ENCODE results near the gene CACNA1G.

Gene CACNA1G

DNA sequence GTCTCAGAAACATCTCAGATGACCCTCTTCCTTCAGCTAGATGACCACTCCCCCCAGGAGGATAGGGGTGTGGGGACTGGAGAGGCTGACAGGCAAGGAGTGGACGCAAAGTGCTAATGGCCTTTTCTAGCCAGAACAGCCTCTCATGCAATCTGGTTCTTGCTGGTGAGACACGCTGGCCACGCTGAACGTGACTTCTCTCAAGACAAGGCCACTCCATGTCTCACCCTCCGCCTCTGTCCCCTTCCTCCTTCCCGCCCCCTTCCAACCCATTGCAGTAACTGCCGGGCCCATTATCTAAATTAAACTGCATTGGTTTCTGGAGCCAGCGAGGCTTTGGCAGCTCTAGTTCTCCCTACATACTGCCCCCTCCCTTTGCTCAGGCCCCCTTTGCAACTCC, 9.5 kb downstream of the CACNA1G start:
- DNase-seq: no peak

DNA sequence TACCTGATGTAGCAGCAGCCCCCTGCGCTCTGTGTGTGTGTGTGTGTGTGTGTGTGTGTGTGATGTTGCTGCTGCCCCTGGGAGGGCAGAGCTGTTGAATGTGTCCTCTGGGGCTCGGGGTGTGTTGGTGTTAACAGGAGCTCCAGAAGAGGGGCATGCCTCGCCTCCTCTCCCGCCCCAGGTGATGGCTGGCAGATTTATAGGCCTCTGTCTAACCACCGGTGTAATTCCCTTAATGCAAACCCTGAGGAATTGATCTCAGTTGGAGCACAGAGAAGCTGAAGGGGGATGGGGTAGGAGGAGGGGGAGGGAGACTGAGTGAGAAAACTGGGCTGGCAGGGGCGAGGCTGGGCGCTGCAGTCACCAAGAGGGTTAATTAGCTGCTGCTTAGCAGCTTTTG, 10.0 kb downstream of the CACNA1G start:
- no peak for DNase-seq

DNA sequence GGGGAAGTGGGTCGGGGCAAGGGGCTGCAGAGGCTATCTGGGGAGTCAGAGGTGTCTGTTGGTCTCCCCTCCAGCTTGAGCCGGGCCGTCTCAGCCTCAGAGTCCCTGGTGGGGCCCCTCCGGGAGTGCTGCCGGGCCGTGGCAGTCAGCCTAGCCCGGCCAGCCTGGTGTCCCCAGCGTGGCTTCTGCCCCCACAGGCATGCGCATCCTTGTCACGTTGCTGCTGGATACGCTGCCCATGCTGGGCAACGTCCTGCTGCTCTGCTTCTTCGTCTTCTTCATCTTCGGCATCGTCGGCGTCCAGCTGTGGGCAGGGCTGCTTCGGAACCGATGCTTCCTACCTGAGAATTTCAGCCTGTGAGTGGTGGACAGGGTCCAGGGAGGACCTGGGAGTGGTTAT, 11.2 kb downstream of the CACNA1G start:
- no peak for DNase-seq

DNA sequence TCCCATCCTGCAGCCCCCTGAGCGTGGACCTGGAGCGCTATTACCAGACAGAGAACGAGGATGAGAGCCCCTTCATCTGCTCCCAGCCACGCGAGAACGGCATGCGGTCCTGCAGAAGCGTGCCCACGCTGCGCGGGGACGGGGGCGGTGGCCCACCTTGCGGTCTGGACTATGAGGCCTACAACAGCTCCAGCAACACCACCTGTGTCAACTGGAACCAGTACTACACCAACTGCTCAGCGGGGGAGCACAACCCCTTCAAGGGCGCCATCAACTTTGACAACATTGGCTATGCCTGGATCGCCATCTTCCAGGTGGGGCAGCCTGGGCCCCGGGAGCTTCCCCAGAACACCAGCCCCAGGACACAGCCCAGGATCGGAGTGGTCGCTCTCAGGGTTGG, 12.0 kb downstream of the CACNA1G start:
- DNase-seq: no peak

DNA sequence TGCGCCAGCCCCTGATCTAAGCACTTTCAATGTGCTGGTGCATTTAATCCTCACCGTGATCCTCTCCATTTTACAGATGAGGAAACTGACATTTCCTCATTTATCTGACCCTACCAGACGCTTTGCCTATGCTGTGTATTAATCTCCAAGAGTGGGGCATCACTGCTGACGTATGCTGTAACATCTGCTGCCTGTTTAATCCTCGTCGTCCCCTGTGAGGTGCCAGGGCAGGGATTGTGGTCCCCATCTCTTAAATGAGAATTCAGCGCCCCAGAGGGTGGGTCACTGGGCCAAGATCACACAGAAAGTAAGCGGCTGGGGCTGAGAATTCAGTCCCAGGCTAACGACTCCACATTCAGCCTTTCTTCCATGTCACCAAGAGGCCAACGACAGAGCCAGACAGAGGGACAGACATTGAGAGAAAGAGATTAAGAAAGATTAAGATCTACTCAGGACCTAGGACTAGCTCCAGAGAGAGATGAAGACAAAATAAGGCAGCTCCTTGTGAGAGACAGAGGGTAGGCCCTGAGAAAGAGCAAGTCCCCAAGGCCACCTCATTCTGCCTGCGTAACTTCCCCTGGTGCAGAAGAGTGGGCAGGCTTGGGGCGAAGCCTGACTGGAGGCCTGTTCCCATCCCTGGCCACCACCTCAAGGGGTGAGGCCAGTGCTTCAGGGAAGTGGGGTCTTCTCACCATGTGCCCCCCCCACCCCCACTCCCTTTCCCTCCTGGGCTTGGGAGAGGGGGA, 13.5 kb downstream of the CACNA1G start:
- no peak for DNase-seq

DNA sequence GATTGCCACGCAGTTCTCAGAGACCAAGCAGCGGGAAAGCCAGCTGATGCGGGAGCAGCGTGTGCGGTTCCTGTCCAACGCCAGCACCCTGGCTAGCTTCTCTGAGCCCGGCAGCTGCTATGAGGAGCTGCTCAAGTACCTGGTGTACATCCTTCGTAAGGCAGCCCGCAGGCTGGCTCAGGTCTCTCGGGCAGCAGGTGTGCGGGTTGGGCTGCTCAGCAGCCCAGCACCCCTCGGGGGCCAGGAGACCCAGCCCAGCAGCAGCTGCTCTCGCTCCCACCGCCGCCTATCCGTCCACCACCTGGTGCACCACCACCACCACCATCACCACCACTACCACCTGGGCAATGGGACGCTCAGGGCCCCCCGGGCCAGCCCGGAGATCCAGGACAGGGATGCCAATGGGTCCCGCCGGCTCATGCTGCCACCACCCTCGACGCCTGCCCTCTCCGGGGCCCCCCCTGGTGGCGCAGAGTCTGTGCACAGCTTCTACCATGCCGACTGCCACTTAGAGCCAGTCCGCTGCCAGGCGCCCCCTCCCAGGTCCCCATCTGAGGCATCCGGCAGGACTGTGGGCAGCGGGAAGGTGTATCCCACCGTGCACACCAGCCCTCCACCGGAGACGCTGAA, 15.2 kb downstream of the CACNA1G start:
- no peak for DNase-seq

DNA sequence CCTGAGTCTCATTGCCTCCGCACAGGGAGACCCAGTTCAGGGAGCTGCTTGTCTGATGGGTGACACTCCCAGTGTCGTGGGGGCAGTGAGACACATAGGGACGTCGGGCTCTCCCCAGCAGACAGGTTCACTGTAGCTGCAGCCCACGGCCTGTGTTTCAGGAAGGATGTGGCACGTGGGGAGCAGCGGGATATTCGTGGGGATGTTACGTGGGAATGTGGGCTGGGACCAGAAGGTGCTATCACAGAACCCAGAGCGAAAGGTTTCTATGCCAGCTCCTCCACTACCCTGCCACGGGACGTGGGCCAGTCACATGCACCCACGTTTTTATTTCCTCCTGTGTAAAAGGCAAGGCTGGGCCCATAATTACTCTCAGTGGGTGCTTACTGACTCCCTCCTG, 16.3 kb downstream of the CACNA1G start:
- no peak for DNase-seq

DNA sequence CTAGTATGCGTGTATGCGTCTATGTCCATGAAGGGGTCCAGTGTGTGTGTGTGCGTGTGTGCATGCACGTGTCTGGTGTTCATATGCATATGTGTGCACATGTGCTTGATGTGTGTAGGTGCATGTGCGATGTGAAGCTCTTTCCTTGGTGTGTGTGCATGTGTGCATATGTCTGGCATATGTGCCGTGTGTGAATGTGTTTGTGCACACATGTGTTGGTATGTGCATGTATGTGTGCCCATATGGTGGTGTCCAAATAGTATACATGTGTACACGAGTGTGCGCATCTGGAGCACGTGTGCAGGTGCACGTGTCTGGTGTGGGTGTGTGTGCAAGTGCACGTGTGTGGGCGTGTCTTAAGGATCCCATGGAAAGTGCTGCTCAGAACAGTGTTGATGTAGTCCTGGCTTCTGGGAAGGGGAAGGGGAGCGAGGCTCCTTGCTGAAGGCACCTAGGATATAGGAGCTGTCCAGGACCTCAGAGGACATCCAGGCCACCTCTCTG, 17.0 kb downstream of the CACNA1G start:
- DNase-seq: no peak

DNA sequence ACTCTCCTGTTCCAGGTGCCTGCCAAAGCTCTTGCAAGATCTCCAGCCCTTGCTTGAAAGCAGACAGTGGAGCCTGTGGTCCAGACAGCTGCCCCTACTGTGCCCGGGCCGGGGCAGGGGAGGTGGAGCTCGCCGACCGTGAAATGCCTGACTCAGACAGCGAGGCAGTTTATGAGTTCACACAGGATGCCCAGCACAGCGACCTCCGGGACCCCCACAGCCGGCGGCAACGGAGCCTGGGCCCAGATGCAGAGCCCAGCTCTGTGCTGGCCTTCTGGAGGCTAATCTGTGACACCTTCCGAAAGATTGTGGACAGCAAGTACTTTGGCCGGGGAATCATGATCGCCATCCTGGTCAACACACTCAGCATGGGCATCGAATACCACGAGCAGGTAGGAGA, 17.7 kb downstream of the CACNA1G start:
- no peak for DNase-seq

DNA sequence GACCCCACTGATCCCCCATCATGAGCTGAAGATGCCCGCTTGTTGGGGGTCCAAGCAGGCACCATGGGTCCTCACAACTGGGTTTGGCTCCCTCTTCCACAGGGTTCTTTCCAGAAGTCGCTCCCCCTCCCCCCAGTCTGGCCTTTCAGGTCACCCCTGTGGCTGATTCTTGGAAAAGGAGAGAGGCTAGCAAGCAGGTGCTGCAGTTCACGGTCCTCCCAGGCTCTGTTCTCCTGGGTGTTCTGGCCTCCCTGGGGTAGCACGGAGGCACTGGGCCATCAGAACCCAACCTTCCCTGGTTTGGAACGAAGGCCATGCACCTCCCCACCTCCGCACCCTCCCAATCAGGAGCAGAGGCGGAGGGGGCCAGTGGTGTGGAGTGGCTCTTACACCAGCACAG, 18.9 kb downstream of the CACNA1G start:
- DNase-seq: no peak

DNA sequence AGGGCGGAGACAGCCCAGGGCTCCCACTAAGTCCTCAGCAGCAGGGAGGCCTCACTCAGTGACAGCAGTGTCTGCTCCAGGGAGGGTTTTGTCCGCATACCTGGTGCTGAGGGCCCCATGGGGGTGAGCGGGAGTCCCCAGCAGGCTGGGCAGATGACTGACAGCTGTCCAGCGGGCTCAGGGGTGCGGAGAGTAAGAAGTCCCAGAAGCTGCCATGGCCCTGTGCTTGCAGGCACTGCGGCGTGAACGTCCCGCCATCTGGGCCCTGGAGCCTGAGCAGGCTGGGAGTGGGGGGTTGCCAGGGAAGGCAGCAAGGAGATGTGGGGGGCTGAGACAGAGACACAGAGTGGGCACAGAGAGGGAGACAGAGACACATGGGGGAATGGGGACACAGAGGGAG, 20.1 kb downstream of the CACNA1G start:
- no peak for DNase-seq

DNA sequence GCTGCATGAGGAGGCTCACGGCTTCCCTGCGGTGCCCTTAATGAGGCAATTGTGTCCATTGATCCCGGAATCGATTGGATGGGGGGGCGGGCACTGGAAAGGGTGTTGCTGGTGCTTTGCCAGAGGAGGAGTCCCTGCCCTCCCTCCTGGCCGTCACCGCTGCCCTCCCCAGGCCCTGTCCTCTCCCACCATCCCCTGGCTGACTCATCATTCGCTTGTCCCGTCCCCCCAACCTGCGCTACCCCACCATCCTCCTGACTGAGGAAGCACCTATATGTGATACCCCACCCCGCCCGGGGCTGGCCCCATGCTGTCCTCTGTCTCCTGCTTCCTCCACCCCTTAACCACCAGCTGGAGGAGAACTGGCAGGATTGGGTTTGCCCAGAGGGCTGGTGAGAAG, 20.8 kb downstream of the CACNA1G start:
- DNase-seq: no peak

DNA sequence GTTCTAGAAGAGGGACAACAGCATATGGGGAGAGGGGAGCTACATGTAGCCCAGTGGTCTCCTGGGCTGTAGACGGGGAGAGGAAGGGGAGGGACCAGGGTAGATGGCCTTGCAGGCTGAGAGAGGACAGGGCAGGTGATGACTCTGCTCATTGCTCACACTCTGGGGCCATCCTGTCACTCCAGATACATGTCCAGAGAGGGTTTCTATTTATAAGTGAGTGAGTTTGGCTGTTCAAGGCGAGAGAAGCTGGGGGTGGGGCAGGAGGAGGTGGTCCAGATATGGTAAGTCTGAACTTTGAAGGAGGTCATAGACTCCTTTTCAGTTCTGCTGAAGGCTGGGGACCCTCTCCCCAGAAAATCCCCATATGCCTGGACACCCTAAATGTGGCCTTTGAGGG, 22.2 kb downstream of the CACNA1G start:
- no peak for DNase-seq

DNA sequence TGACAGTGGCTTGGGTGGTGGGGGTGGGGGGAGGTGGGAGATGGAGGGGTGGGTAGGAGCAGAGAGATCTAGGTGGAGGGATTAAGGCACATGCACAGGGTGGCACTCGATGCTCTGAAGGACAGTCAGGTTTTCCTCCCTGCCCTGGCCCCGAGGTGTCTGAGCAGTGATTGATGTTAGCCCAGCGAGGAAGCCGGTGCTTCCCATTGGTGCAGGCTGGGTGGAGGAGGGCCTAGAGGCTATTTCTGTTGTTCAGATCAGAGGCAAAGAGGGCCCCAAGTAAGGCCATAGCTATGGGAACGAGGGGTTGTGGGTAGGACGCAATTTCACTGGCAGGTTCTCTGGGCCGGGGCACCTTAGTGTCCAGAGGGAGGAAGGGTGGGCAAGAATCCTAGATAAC, 23.1 kb downstream of the CACNA1G start:
- DNase-seq: no peak

DNA sequence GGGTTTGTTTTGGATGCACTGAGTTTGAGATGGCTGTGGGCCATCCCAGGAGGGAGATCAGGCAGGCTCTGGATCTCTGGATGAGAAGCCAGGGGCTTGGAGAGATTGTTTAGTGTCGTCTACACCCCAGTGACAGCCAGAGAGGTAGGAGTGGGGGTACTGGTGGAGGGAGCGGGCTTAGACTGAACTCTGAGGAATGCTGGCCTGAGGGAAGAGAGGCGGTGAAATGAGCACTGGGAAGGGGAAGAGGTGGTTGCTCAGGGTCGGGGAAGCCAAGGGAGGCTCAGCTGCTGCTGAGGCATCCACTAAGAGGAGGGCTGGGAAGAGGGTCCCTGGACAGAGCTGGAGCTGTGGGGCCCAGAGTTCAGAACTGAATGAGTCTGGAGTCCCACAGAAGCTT, 23.6 kb downstream of the CACNA1G start:
- DNase-seq: no peak

DNA sequence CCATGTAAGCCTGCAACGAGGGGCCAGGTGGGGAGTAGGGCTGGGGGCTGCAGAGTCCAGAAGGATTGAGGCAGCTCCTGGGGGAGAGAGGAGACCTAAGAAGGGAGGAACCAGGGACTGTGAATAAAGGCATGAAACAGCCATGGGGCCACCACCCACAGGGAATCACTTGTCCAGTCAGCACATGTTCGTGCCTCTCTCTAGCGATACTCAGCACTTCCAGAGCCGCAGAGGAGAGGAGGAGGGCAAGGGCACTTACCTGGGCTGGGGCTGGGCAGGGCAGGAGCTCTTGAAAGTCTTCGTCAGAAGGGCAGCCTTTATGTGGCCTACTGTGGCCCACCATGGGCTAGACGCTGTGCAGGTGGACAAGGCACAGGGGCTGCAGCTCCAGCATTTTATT, 24.2 kb downstream of the CACNA1G start:
- no peak for DNase-seq

DNA sequence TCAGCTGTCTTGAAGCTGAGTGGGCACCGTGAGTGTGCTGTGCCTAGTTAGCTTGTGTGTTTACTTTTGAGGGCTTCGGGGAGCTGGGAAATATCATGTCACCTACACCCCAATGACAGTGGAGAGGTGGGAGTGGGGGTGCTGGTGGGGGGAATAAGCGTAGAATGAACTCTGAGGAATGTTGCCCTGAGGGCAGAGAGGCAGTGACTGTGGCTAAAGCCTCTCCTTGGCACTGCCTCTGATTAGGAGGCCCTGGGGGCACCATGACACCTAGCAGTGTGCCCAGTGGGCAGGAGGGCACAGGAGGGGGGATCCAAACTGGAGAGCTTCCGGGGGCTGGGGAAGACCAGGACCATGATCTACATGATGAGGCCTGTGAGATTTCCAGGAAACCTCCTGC, 24.8 kb downstream of the CACNA1G start:
- peak; percentile 31 for DNase-seq

DNA sequence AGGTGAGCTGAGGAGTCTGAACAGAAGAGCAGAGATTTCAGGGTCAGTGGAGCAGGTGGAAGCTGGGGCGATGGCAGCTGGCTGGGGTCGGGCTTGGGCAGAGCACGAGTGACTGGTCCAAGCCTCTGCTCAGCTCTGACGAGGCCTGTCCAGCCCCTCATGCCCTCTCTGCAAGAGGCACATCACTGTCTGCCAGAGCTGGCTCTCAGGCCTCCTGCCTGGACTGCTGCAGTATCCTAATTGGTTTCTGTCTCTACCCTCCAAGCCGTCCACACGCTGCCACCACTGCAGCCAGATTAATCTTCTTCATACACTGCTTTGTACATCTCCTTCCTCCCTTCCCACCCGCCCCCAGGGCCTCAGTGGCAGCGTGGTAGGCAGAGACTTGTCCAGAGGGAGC, 25.4 kb downstream of the CACNA1G start:
- no peak for DNase-seq

DNA sequence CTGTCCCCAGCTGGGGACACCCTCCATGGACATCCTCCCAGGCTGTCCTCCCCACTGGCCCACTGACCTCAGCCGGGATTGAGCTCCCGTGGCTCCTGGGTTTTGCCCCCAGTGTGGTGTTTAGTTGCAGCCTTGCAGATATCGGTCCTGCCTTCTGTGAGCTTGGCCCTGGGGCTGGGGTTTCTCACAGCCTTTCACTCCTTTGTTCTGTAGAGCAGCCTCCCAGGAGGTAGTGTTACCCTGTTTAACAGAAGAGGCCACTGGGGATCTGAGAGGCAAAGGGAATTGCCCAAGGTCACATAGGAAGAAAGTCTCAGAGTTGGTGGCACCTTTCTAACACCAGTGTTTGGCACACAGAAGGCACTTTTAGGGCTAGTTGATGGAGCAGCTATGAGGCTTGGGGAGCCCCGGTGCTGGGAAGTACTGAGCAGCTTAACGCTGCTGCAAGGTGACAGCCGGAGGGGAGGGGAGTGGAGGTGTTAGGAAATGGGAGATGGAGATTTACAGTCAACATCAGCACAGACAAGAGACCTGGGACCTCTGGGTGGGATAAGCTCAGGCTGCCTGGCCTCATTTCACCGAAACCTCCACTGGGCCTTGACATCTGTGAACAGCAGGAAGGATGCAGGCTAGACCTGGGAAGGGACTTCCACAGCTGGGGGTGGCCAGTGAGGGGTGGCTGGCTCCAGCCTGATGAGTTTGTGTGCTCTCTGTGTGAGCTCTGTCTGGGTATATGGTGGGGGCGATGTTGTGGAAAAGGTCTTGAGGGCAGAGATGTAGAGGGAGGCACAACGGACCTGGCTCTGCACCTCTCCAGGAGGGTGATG, 26.1 kb downstream of the CACNA1G start:
- no peak for DNase-seq

DNA sequence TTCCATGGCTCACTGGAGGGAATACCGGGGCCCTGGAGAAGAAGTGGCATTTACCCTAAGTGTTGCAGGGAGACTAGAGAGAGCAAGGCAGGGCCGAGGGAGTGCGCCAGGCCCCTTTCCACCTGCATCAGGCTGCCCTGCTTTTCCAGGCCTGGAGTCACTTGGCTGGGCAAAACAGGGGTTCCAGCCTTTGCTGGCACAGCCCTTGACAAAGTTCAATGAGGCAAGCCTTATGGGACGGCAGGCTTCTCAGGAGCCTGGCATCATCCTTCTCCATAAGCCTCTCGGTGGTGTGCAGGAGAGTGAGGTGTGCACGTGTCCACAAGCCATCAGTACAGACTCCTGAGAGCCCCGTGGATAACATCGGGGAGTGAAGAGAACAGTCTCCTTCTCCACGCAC, 27.1 kb downstream of the CACNA1G start:
- no peak for DNase-seq

DNA sequence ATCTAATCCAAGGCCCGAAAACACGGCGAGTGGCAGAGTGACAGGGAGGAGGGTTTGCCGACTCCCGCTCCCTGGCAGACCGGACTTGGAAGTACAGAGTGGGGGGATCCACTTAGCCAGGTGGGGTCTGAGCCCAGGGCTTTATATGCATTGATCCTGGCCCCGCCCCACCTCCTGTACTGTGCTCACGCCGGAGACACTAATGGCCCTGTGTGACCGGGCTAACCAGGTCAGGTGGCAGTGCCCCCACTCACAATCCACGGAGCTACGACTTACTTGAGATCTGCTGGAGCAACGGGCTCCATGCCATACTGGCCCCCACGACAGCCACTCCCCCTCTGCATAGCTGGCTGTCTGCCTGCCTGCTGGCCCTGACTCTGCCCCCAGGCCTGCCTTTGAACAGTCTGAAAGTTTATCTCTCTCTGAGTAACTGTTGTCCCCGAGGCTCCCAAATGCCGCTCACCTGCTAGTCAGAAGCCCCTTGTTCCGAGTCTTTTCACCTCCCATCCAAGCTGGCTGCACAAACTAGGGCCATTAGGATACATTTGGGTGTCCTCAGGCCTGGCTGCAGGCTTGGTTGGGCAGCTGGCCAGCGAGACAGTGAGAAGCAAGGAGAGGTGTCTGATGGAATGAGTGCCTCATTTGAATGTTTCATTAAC, 28.0 kb downstream of the CACNA1G start:
- DNase-seq: no peak

DNA sequence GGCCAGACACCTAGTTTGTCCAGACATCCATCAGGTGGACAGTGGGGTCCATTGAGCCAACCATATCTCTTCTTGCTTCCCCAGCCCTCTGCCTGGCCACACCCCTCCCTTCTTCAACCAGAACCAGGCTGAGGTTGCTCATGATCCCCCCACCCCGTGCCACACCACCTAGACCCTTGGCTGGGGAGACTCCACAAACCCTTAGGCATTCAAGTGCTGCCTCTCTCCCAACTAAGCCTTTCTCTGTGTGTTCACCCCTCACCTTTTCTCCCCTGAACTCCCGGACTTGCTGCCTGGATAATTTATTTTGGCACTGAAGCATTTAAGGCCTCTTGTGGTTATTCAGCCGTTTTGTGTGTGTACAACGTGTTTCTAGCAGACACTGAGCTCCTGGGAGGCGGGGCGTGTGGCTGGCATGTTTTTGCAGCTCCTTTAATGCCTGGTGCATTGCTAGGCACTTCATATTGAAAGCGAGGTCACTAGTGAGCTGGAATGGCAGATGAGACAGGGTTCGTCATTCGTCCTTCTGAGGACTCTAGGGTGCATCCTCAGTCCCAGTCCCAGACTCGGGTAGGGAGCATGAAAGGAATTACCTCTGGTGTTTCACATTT, 28.7 kb downstream of the CACNA1G start:
- DNase-seq: no peak

All from EL (cell line).